Measurements from ENCODE around the gene SAMD3.

DNA sequence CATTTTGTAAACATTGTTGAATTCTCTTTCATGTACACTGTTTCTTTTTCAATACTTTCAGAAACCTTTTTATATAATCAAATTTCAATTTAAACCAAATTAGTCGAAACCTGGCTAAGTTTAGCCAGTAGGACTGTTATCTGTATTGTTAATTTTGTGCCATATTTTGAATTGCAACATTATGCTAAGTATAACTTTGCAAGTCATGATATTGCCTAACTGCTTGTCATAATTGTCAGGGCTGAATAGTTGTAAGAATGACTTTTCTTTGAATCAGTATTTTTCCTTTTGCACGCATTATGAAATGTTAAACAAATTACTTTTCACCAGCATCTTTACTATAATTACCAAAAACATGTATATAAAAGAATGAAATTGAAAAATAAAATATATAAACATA is 82.7 kb downstream of the SAMD3 start:
- TF ChIP-seq, protein P1, sequence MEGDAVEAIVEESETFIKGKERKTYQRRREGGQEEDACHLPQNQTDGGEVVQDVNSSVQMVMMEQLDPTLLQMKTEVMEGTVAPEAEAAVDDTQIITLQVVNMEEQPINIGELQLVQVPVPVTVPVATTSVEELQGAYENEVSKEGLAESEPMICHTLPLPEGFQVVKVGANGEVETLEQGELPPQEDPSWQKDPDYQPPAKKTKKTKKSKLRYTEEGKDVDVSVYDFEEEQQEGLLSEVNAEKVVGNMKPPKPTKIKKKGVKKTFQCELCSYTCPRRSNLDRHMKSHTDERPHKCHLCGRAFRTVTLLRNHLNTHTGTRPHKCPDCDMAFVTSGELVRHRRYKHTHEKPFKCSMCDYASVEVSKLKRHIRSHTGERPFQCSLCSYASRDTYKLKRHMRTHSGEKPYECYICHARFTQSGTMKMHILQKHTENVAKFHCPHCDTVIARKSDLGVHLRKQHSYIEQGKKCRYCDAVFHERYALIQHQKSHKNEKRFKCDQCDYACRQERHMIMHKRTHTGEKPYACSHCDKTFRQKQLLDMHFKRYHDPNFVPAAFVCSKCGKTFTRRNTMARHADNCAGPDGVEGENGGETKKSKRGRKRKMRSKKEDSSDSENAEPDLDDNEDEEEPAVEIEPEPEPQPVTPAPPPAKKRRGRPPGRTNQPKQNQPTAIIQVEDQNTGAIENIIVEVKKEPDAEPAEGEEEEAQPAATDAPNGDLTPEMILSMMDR (IDR thresholded peaks at IDR 0.05): no peak
- TF ChIP-seq POLR2A (IDR thresholded peaks at IDR 0.05): no peak

All from heart left ventricle (tissue), 13 donors.